ENCODE results near the gene CDC37L1. TPM values are rescaled to one million over a fixed set of nuclear protein-coding genes. Genes with fewer than 3 reads are reported as not detected.
"Not testable (repeated sequence)": the region's sequence is repeated elsewhere in the genome, so short reads cannot be mapped to it uniquely, and the experiment has no call there.

The CDC37L1 gene
- 10 to 100 TPM; 18.5 to 33.8 (median 24.5) TPM for polyA plus RNA-seq (ENCODE audit: insufficient read length in 10 of 10)
- long read RNA-seq, donor 1, transcript CDC37L1-201 (7 exons, 3,502 nt): major isoform, 10 of 18 reads
- long read RNA-seq, donor 1, partial matches to known transcripts: 7 of 18 reads
- long read RNA-seq, donor 1, other reads (novel, unspliced or antisense): 0 of 18 reads
- long read RNA-seq, donor 2, transcript CDC37L1-201 (7 exons, 3,502 nt): major isoform, 9 of 11 reads
- long read RNA-seq, donor 2, partial matches to known transcripts: 0 of 11 reads
- long read RNA-seq, donor 2, other reads (novel, unspliced or antisense): 0 of 11 reads
- long read RNA-seq, donor 3: 0 reads
- long read RNA-seq, donor 4, transcript CDC37L1-201 (7 exons, 3,502 nt): major isoform, 5 of 7 reads
- long read RNA-seq, donor 4, partial matches to known transcripts: 0 of 7 reads
- long read RNA-seq, donor 4, other reads (novel, unspliced or antisense): 0 of 7 reads
- long read RNA-seq, donor 5, transcript CDC37L1-203 (2 exons, 784 nt): major isoform, 5 of 10 reads
- long read RNA-seq, donor 5, transcript CDC37L1-201 (7 exons, 3,502 nt): major isoform, 5 of 10 reads
- long read RNA-seq, donor 5, partial matches to known transcripts: 0 of 10 reads
- long read RNA-seq, donor 5, other reads (novel, unspliced or antisense): 0 of 10 reads
- long read RNA-seq, donor 6, transcript CDC37L1-201 (7 exons, 3,502 nt): major isoform, 7 of 11 reads
- long read RNA-seq, donor 6, partial matches to known transcripts: 0 of 11 reads
- long read RNA-seq, donor 6, other reads (novel, unspliced or antisense): 0 of 11 reads
- long read RNA-seq, donor 7, partial matches to known transcripts: 5 of 36 reads
- long read RNA-seq, donor 7, other reads (novel, unspliced or antisense): 26 of 36 reads
- long read RNA-seq, donor 8, partial matches to known transcripts: 0 of 5 reads
- long read RNA-seq, donor 8, other reads (novel, unspliced or antisense): 0 of 5 reads
- long read RNA-seq, donor 9, partial matches to known transcripts: 0 of 1 reads
- long read RNA-seq, donor 9, other reads (novel, unspliced or antisense): 0 of 1 reads

DNA sequence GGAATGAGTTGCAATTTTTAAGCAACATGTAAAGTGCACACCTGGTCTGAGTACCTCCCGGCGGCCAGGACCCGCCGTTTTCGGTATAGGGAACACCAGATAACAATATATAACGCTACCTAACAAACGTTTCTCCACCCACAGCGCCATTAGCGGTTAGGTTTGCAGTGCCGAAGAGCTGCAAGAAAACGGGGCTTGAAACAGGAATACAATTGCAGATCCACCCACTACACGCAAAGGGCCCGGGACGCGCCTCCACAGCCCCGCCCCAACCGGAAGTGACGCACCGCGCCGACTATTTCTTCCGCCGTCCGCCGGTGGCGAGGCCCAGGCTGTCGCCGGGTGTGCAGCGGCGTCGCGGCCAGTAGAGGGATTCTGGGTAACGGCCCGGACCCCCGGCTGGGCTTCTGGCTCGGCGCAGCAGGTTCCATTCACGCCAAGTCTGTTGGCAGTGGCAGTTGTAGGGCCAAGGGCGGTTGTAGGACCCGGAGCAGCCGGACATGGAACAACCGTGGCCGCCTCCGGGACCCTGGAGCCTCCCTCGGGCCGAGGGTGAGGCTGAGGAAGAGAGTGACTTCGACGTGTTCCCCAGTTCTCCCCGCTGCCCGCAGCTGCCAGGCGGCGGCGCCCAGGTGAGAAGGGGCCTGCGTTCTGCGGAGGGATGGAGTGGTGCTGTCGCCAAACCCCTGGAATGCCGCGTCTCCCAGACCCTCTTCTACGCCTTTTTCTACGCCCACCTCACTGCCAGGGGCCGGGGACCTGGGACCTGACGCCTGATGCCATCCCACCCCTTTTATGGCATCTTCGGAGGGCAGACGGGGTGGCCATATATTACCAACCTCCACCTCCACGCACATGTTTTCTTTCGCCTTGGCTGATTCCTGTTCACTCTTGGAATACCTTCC is at the start of gene CDC37L1:
Gene CDC37L1 (plus strand): TSS at position 302 of the 905 bp plus-strand sequence. CDS start 199 bp downstream, at position 501.
- peak; percentile 96 to 99 (median 98) for DNase-seq

- DNase-seq: no peak
Measured at GRCh38 chr9:4630836-4631235, 48.5 kb upstream of the CDC37L1 start.

- DNase-seq: no peak
Measured at GRCh38 chr9:4638968-4639367, 40.4 kb upstream of the CDC37L1 start.

GRCh38 chr9:4639420-4639819 is 39.9 kb upstream of the CDC37L1 start:
- DNase-seq: no peak

DNA sequence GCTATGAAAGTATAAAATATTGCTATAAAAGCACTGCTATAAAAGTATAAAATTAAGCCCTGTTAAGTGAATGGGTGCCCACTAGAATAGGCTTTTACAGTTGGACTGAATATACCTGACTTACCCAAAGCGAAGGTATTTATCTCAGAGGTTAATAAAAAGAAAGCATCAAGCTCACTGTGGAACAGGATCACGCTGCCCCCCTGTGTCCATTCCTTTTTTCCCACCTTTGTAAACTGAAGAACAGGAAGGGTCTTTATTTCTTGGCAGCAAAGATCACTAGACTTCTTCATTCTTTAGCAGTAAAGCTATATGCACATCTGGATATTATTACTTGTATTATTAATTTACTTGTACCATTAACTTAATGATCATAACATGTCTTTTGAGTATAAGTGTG is 39.3 kb upstream of the CDC37L1 start:
- DNase-seq: peak in 1 of 3 donors; percentile 6

GRCh38 chr9:4642351-4642750 is 37.0 kb upstream of the CDC37L1 start:
- DNase-seq: no peak

- no peak for DNase-seq
Measured at GRCh38 chr9:4654084-4654483, 25.3 kb upstream of the CDC37L1 start.

- DNase-seq: no peak
Measured at GRCh38 chr9:4654538-4654937, 24.8 kb upstream of the CDC37L1 start.

DNA sequence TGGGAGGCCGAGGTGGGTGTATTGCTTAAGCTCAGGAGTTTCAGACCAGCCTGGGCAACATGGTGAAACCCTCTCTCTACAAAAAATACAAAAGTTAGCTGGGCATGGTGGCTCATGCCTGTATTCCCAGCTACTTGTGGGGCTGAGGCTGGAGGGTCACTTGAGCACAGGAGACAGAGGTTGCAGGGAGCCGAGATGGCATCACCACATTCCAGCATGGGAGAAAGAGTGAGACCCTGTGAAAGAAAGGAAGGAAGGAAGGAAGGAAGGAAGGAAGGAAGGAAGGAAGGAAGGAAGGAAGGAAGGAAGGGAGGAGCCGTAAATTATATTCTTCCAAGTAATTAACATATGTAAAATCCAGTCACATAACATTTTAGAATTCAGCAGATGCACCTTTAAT is 23.2 kb upstream of the CDC37L1 start:
- DNase-seq: not testable (repeated sequence)

DNA sequence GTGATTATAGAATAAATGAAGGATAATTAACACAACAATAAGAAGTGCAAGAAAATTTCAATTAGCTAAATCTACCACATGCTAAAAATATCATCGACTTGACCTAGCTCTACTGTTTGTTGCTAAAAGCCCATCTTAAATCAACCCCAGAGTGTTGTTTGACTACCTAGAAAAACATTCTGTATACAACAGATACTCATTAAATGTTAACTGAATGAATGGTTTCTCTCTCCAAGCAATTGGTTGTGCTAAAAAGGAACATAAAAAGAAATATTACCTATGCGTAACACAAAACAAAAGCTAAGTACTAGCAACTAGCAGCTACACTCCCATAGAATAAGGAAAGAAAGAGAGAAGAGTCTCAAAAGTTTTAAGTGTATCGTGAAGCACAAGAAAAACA is 22.7 kb upstream of the CDC37L1 start:
- no peak for DNase-seq

GRCh38 chr9:4657426-4658159 is 21.8 kb upstream of the CDC37L1 start:
- DNase-seq: no peak

DNA sequence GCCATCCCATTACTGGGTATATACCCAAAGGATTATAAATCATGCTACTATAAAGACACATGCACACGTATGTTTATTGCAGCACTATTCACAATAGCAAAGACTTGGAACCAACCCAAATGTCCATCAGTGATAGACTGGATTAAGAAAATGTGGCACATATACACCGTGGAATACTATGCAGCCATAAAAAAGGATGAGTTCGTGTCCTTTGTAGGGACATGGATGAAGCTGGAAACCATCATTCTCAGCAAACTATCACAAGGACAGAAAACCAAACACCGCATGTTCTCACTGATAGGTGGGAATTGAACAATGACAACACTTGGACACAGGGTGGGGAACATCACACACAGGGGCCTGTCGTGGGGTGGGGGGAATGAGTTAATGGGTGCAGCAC is 18.7 kb upstream of the CDC37L1 start:
- DNase-seq: not testable (repeated sequence)

- DNase-seq: no peak
Measured at GRCh38 chr9:4661165-4661564, 18.2 kb upstream of the CDC37L1 start.

- DNase-seq: no peak
Measured at GRCh38 chr9:4661611-4662010, 17.8 kb upstream of the CDC37L1 start.

GRCh38 chr9:4662108-4662988 is 17.0 kb upstream of the CDC37L1 start, which contains the start of gene PLPP6:
Gene PLPP6, plus strand, starts transcription at chr9:4662294. Its CDS starts 82 bp downstream, at chr9:4662376.
- peak; percentile 72 to 92 (median 84) for DNase-seq

- DNase-seq: no peak
Measured at GRCh38 chr9:4662989-4663792, 16.2 kb upstream of the CDC37L1 start.

DNA sequence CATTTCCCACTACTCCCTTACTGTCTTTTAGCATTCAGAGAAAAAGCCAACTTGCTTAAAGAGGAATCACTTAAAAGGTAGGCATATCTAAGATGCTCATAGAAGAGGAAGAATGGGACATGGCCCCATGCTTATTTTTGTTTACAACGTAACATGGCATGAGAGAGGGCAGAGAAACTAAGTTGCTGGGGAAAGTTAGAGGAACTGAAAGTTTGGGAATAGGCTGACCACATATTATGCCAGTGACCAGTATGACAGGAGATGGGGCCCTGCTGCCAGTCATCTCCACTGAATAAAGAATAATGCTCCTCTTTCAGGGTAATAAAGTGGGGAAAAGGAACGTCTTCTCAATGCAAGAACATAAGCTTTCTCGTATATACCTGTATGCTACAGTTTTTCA is 15.4 kb upstream of the CDC37L1 start:
- DNase-seq: no peak

DNA sequence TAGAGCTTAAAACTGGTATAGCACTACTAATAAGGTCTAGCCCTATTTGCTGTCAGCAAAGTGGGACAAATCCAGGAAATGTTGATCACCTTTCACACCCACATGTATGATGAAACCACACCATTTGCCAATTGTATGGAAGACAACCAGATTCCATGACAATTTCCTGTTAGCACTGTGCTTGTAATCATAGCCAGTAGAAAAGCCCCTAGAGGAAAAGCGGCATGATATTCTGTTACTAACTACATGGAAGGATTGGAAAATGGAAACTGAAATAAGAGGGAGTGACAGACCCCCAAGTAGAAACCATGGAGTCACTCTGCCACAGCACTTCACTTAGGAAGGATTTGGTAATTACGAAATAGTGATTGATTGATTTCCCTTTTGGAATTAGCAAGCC is 14.0 kb upstream of the CDC37L1 start:
- peak in 1 of 3 donors; percentile 45 for DNase-seq

Measured in muscle of back (tissue), 13 donors.